ENCODE measurements around the gene ING5.
A peak's percentile ranks its signal among the peaks of the same experiment; 100 is the strongest.
"Not testable (repeated sequence)": the region's sequence is repeated elsewhere in the genome, so short reads cannot be mapped to it uniquely, and the experiment has no call there.

The ING5 gene

DNA sequence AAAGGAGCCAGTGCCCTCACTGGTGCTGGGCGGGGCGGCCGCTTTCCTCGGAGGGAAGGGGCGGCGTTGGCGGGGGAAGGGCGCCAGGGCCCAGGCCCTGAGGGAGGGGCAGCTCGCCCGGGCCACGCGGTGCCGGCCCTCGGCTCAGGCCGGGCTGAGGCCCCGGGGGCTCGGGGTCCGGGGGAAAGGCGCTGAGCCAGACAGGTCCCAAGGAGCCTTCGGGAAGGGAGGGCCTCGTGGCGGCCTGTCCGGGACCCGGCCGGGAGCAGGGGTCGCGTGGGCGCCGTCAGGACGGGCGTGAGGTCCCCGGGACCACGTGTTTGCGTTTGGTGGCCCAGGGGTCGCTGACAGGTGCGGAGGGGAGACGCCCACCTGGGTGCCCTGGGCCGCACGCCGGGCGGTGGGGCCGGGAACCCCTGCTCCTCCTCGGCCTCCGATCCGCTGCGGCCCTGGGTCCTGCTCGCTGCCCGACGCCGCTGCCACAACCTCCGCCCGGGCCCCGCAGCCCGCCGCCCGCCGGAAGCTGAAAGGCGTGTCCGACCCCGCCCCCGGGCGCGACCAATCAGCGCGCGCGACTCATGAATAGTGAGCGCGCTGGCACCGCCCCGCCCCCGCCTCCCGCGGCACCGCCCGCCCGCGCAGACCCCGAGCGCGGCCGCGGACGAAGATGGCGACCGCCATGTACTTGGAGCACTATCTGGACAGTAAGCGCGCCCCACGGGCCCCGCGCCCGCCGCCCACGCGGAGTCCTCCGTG, at the start of gene ING5:
ING5 (plus strand) TSS at position 641 of the 756 bp plus-strand sequence; CDS start at position 668, 27 bp downstream.
- peak; percentile 96 for DNase-seq (ENCODE audit: low read depth)

DNA sequence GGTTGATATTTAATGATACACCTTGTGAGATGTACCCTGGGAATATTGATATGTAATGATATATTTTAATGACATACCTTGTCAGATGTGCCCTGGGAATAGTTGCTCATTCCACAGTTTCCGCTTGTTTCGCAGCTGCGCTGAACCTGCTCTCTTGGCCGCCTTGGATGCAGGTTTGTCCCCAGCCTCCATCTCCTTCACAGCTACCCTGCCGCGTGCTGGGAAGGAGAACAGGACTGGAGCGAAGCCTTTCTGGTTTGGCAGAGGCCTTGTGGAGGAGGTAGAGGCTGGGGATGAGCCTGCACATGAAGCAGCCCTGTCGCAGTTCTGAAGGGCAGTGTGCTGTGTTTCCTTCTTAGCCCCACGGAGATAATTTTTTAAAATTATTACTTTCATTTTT, 49.7 kb upstream of the ING5 start:
- no peak for DNase-seq (ENCODE audit: low read depth)

DNA sequence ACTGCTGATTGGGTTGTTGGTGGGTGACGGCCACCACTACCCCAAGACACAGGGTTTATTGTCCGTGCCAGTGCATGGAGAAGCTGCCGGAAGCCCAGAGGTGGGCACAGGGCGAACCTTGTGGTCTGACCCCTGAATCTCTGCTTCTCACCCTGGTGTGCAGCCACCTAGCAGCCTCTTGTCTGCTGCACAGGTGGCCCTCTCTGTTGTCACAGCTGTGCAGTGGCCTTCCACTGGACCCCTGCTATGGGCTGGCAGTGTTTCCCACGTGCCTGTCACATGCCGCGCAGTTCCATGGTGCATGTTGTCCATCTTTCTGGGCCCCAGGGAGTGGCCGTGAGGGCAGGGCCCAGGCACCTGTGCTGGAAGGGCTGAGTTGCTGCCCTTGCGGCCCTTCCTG, 49.1 kb upstream of the ING5 start:
- no peak for DNase-seq (ENCODE audit: low read depth)

DNA sequence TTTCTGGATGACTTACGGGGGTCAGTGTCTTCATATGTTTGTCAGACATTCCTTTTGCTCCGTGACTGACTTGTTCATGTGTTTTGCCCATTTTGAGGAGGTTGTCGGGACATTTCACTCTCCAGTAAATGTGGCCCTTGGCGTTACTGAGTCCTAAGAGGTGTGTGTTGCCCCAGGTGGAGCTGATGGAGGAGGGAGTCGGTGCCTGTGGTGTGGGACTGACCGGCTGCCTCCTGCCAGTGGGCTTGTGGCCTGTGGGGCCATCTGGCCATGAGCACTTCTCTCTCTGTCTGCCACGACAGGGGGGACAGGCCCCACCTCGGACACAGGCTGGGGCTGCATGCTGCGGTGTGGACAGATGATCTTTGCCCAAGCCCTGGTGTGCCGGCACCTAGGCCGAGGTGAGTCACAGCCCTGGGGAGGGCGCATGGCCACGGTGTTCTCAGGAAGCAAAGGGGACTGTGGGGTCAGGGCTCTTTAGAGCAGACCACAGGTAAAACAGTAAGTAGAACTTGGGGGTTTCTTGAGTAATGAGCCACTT, 48.6 kb upstream of the ING5 start:
- no peak for DNase-seq (ENCODE audit: low read depth)

DNA sequence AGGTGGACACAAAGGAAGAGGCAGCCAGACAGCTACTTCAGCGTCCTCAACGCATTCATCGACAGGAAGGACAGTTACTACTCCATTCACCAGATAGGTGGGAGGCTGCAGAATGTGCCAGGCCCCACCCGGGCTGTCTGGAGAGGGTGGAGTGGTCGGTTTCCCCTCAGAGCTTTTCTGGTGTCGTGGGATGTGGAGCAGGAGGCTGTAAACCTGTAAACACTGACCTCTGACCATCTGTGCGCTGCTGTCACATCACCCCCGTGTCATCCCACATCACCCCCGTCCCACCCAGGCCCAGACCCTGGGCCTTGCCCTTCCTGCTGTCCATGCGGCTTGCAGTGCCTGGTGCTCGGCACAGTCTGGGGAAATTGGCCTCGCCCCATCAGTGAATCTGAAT, 47.3 kb upstream of the ING5 start:
- no peak for DNase-seq (ENCODE audit: low read depth)

DNA sequence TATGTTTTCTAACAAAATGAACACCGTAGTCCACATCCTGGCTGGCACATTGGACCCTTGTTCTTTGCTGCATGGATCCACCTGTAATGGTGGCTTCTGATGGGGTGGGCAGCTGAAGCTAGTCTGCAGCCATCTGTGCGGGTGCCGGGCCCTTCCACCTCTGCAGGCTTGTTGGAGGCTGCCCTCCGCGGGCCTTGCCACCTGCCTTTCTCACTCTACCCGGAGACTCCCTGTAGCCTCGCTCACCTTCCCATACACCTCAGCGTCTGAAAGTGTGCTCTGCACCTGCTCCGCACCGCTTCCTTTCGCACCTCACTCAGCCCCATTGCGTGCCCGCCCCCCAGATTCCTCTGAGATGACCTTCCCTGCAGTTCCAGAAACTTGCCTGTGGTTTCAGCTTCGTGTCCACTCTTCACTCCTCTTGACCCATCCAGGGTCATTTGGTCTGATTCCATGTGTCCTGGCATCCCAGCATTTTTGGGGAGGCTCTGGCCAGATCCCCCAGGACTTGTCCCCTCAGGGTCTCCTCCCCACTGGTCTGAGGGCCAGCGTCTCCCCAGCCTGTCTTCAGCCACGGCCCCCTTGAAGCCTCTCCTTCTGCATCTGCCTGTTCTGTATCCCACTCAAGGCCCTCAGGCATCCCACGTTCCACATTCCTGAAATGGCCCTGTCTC, 46.2 kb upstream of the ING5 start:
- DNase-seq (ENCODE audit: low read depth), result no peak

DNA sequence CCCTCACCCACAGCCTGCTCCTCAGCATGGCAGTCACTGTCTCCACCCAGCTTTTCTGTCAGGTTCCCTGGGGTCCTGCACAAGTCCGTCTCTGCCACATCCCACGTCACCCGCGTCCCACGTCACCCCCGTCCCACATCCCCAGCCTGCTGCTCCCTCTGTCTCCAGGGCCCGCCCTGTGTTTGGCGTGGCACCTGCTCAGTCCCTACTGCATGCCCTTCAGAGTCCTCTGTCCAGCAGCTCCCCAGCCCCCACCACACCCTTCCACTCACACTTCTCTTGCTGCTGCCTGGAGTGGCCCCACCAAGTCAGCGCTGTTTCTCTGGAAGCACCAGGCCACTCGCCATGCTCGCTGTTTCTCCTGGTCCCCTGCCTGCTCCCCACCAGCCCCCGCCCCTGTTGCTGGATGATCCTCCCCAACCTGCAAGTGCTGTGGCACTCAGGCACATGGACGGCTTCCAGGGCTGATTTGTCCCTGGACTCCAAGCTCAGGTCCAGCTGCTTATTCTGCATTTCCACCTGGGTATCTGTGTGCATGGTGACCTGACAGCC, 45.6 kb upstream of the ING5 start:
- DNase-seq (ENCODE audit: low read depth), result no peak

DNA sequence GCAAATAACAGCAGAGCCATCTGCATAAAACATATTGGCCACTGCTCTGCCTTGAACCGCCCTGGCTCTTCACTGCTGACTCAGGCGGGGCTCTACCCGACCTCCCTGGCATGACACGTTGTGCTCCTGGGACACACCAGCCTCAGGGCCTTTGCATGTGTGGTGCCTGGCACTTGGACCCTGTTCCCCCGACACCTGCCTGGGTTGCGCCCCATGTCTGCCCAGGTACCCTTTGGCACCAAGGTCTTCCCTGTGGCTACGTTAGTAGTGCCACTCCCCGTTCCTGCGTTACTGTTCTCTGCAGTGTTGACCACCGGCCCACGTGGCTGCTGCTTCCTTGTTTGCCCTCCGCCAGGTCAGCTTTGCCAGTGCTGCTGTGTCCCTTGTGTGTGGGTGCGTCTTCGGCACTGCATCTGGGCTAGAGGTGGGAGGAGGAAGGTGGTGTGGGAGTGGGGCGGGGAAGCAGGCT, 44.0 kb upstream of the ING5 start:
- no peak for DNase-seq (ENCODE audit: low read depth)

DNA sequence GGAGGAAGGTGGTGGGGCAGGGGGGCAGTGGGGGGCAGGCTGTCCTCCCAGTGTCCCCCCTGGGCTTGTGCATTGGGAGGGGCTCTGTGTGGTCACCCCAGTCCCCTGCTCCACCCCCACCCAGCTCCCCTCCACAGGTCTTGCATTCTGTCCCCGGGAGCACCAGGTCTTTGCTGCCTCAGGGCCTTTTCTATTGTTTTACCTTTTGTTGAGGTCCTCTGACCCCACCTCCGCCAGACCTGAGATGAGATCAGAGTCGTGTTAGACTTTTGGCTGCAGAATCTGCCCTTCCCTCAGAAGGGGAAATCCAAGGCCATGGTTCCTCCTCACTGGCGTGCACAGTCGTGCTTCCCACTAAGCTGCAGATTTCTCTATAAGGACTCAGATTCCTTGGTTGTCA, 43.5 kb upstream of the ING5 start:
- DNase-seq (ENCODE audit: low read depth), result no peak

DNA sequence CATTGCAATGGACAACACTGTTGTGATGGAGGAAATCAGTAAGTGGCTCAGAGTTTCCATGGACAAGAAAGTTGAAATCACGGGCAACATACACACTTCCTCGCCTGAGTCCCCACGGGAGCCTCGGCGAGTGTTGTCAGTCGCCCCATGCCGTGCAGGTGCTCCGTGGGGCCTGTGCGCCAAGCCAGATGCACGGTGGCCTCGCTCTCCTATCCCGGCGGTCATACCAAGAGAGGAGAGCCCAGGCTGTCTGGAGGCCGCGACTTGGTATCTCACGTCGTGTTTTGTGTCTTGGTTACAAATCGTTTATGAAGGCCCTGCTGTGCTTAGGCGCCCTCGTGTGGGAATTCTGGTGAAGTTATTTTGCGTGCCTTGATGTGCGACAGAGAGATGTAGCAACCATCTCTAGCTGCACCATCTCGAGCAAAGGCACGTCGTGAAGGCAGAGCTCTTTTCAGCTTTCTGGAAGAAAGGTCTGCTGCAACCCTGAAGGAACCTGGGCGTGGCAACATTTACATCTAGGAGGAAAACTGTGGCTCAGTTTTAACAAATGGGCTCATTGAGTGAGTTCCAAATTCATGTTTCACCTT, 42.6 kb upstream of the ING5 start:
- no peak for DNase-seq (ENCODE audit: low read depth)

DNA sequence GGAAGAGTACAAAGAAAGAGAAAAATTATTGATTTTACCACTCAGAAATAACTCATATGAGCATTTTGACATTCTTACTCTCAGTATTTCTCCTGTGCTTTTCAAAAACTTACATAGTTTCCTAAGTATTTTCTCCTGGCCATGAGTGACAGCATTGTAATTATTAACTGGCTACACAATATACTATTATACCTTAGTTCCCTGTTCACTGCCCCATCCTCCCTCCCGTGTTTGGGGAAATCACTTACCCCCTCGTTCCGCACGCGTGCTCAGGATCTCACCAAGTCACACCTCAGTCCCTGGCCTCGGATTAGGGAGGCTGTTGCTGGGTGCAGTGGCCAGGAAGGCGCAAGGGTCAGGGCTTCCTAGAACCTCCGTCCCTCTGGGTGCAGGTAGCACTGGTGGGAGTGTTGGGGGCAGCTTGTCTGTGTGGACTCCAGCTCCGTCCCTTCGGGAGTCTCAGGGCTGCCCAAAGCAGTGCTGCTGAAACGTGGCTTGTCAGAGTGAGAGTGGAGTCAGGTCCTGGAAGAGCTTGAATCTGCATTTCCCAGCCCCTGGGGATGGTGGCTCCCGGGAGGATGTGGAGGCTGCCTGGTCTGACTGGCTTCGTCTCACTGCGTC, 41.1 kb upstream of the ING5 start:
- no peak for DNase-seq (ENCODE audit: low read depth)

DNA sequence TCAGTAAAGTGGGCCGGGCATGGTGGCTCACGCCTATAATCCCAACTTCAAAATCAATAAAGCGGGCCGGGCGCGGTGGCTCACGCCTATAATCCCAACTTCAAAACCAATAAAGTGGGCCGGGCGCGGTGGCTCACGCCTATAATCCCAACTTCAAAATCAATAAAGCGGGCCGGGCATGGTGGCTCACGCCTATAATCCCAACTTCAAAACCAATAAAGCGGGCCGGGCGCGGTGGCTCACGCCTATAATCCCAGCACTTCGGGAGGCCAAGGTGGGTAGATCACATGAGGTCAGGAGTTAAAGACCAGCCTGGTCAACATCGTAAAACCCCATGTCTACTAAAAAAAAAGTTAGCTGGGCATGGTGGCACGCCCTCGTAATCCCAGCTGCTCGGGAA, 39.1 kb upstream of the ING5 start:
- DNase-seq (ENCODE audit: low read depth), result not testable (repeated sequence)

DNA sequence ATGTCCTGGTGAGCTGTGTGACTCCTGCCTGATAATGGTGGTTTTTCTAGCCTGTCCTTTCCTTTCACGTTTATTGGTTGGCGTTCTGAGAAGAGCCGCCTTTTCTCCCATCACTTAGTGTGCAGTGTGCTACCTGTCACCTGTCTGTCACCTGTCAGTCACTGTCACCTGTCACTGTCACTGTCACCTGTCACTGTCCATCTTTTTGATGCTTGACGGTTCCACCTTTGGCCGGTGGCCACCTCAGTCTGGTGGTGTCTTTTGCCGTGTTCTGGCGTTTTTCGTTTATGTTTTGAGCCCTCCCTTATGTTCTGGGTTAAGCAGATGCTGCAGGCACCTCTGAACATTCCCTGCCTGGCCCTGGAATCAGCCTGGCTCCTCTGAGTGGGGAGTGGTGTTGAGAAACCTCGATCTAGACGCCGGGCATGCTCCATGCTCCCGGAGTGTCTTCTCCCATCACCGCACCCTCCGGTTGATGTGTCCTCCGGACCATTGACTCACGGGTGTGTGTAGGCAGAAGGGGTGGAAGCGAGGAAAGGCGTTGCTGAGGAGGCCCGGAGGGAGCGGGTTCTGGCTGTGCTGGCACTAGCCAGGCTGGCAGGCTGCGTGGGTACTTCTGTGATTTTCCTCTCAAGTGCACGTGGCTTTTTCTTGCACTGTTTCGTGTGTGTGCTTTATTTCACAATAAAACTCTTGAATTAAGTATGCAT, 36.0 kb upstream of the ING5 start:
- no peak for DNase-seq (ENCODE audit: low read depth)

DNA sequence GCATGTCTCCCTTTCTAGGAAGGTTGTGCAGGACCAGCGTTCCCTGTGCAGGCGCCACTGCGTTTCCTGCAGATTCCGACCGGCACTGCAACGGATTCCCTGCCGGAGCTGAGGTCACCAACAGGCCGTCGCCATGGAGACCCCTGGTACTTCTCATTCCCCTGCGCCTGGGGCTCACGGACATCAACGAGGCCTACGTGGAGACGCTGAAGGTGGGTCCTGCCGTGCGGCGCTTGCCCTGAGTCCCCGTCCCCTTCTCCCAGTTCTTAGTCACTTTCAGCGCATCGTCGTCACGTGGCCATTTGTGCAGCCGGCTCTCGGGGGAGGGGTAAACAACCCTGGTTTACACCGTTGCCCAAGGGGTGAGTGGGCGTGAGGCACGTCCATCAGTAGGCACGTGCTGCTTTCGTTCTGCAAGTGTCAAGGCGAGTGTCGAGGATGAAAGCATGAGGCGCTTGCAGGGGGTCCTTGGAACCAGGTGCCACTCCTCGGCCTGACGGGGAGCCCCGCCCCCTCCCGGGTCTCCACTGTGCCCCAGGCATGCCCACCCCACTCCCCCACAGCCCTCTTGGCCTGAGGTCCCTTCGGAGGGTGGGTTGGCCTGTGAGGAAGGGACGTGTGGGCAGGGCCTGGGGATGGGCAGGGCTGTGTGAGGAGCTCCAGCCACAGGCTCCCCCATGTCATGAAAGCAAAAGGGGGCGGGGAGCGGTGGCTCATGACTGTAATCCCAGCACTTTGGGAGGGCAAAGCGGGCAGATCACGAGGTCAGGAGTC, 35.0 kb upstream of the ING5 start:
- no peak for DNase-seq (ENCODE audit: low read depth)

DNA sequence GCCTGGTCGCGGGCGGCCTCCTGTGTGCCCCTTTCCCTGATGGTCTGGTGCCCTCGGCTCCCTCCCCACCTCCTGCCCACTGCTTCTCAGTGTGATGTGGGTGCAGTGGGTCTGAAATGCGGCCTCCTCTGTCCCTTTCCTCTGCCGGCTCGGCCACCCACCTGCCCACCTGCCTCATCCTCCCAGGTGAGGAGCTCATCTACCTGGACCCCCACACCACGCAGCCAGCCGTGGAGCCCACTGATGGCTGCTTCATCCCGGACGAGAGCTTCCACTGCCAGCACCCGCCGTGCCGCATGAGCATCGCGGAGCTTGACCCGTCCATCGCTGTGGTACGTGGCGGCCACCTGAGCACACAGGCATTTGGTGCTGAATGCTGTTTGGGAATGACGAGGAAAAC, 33.5 kb upstream of the ING5 start:
- no peak for DNase-seq (ENCODE audit: low read depth)

DNA sequence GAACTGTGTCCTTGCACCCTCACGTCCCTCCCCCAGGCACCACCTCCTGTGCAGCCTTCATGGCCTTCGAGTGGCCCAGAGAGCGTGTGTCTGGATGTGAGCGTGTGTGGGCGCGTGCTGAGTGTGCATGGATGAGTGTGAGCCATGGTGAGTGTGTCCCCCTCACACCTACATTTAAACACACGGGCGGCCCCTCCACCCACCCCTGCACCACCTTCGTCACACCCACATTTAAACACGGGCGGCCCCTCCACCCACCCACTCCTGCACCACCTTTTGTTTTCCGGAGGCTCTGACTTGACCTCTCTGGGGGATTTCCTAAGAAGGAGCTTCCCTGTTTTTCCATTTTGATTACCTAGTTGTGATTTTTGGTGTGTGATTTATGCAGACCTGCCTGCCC, 33.0 kb upstream of the ING5 start:
- no peak for DNase-seq (ENCODE audit: low read depth)

DNA sequence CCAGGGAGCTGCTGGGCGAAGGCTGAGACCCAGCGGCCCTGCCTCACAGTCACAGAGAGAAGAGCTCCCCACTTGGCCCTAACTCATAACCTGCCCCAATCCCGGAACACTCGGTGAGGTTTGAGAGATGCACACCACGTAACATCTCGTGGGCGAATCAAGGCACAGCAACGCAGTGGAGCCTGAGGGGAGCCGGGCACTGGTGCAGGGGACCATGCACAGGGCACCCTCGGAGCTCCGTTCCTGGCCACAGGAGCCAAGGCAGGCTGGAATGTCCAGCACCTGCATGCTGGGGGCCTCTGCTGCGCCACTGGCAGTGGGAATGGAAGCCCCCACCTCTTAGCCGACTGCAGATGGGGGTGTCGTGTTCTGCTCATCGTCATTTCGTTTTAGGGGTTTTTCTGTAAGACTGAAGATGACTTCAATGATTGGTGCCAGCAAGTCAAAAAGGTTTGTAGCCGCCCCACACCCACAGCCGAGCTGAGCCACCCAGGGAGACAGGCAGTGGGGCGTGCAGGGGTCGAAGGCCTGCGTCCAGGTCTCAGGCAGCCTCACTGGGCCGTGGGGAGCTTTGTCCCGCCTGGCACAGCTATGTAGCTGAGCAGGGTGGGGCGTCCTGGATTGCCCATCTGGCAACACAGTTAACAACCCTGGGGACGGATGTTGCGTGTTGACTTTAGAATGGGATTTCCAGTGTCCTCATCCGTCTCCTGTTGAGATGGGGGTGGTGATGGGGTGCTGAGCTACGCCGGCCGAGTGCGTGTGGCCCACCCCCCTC, 31.3 kb upstream of the ING5 start:
- no peak for DNase-seq (ENCODE audit: low read depth)

DNA sequence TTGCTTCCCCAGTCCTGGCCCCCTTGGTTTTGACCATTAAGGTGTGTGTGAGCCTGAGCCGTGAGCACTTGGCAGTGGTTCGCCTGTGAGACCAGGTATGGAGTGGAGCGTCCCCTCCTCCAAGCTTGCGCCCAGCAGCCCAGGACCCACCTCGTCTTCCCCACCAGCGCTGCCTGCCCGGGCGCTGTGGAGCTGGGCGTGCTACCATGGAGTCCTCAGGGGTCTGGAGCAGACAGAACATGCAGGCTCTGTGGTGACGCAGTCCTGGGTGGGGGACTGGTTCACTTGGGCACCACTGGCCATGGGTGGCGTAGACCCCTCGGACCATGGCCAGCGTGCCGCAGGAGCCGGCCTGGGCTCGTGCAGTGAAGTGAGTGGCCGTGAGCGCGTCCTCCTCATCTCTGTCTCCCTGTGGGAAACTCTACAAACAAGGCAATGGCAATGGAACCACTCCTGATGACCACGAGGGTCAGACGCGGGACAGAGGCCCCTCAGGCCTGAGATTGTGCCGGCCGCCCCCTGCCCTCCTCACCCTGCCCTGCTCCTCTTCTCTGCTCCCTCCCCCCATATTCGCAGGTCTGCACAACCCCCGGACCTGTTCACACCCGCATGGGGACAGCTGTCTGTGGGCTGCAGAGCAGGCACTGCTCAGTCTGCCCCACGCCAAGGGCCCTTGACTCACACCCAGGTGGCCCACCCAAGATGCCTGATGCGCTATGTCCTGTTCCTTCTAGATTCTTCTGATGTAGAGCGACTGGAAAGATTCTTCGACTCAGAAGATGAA, 30.2 kb upstream of the ING5 start:
- no peak for DNase-seq (ENCODE audit: low read depth)
